HepG2 (cell line): ENCODE results near the gene RERE. TPM values are rescaled to one million over a fixed set of nuclear protein-coding genes. Genes with fewer than 3 reads are reported as not detected.

Experiments used
- ATAC-seq: fragments of 200-7000 bp; cut with Tn5 transposase; 3 replicates; pipeline ENCODE4 v1.9.1; 2020; ENCODE audit warnings: mild to moderate bottlenecking, moderate library complexity
- BruUV-seq: library from RNA; stranded (reverse); fragments of 400-500 nt; replicated peaks from 2 replicates; lab custom pipeline; 2021; lab: Mats Ljungman, UMichigan
- CTCF ChIA-PET: fragments of 300-600 bp; formaldehyde crosslinking; extraction: SDS; loops from one replicate; lab custom pipeline; 2021; ENCODE audit warnings: low total read pairs, inconsistent platforms, low intra/inter-chr PET ratio; lab: Yijun Ruan, JAX
- POLR2A ChIA-PET: fragments of 350-600 bp; sonication (Branson Sonifier 250); formaldehyde crosslinking; loops from one replicate; lab custom pipeline; 2020; ENCODE audit warnings: antibody characterized with exemption, inconsistent platforms; lab: Yijun Ruan, JAX
- DNase-seq: peaks from one replicate; pipeline ENCODE4 v3.0.0-alpha.2; 2015; ENCODE audit warnings: low spot score
- FAIRE-seq: peaks from 3 replicates; lab custom pipeline; 2011; peaks lifted over from hg19 to GRCh38; lab: Jason Lieb, UNC
- H2AFZ ChIP-seq: one replicate; pipeline ENCODE4 v1.6.1; 2011; ENCODE audit warnings: low read length, inconsistent platforms
- H3K27ac ChIP-seq: fragments of 300-600 bp; 3 replicates; pipeline ENCODE4 v1.8.0; 2011; ENCODE audit warnings: mixed run types, mild to moderate bottlenecking, mixed read lengths, low read length, inconsistent platforms; ENCODE audit not compliant: insufficient read depth; ENCODE audit errors: extremely low read length
- H3K27me3 ChIP-seq, 2 experiments: fragments of 200-600 bp in 1 of 2; 2 replicates in 1 of 2; 3 replicates in 1 of 2; pipeline versions ENCODE4 v1.6.0 to v1.8.0; 2011; ENCODE audit warnings: low read length in 2 of 2, mild to moderate bottlenecking in 2 of 2, moderate library complexity in 2 of 2, inconsistent platforms in 1 of 2; ENCODE audit not compliant: insufficient read depth in 2 of 2, control insufficient read depth in 1 of 2
- H3K36me3 ChIP-seq, 2 experiments: fragments of 200-600 bp in 1 of 2; replicated peaks in 1 of 2; 2 replicates in 1 of 2; 3 replicates in 1 of 2; pipeline versions ENCODE4 v1.5.1 to v1.8.0; 2011; ENCODE audit warnings: low read length in 2 of 2, inconsistent platforms in 1 of 2; ENCODE audit not compliant: insufficient read depth in 2 of 2, control insufficient read depth in 1 of 2
- H3K4me1 ChIP-seq: 2 replicates; pipeline ENCODE4 v1.5.1; 2012; ENCODE audit warnings: low read length, inconsistent platforms; ENCODE audit not compliant: insufficient read depth
- H3K4me2 ChIP-seq: 2 replicates; pipeline ENCODE4 v1.6.0; 2011; ENCODE audit warnings: low read depth, low read length, inconsistent platforms
- H3K4me3 ChIP-seq, 3 experiments: fragments of 200-600 bp in 1 of 3; sonication (generic), shearing (Covaris generic) in 1 of 3; replicated peaks in 1 of 3; 2 replicates each; pipeline ENCODE4 v1.5.1; 2011 to 2016; ENCODE audit warnings: low read length in 3 of 3, inconsistent platforms in 2 of 3, low read depth in 2 of 3, mild to moderate bottlenecking in 2 of 3, control low read depth in 1 of 3, mixed read lengths in 1 of 3; ENCODE audit not compliant: insufficient read depth in 1 of 3
- H3K79me2 ChIP-seq: one replicate; pipeline ENCODE4 v1.6.1; 2011; ENCODE audit warnings: low read length, inconsistent platforms; ENCODE audit not compliant: insufficient read depth
- H3K9ac ChIP-seq: 2 replicates; pipeline ENCODE4 v1.6.0; 2011; ENCODE audit warnings: mild to moderate bottlenecking, low read depth, low read length, inconsistent platforms; ENCODE audit not compliant: insufficient read depth
- H3K9me3 ChIP-seq: 2 replicates; pipeline ENCODE4 v1.5.1; 2012; ENCODE audit warnings: mild to moderate bottlenecking, low read length
- H4K20me1 ChIP-seq: 2 replicates; pipeline ENCODE4 v1.6.0; 2011; ENCODE audit warnings: inconsistent platforms, mild to moderate bottlenecking, low read length, moderate library complexity; ENCODE audit not compliant: insufficient read depth
- EED ChIP-seq: sonication (generic); formaldehyde crosslinking; IDR thresholded peaks from 2 replicates; pipeline ENCODE4 v1.5.0; 2020; ENCODE audit warnings: mild to moderate bottlenecking, missing genetic modification reagents
- NFKB2 ChIP-seq: sonication (generic); formaldehyde crosslinking; IDR thresholded peaks from 2 replicates; pipeline ENCODE4 v1.4.0; 2020; ENCODE audit warnings: missing genetic modification reagents, borderline replicate concordance
- POLR2A ChIP-seq, 2 experiments: IDR thresholded peaks; 2 replicates each; pipeline ENCODE4 v1.6.1; 2011; ENCODE audit warnings: low read depth in 2 of 2, low read length in 2 of 2, mild to moderate bottlenecking in 1 of 2, moderate library complexity in 1 of 2; ENCODE audit not compliant: insufficient read depth in 1 of 2
- THAP11 ChIP-seq: IDR thresholded peaks from 2 replicates; pipeline ENCODE4 v1.6.1; 2016; ENCODE audit warnings: missing biosample characterization, missing genetic modification reagents
- U2AF1 ChIP-seq: fragments of 200-400 bp; formaldehyde crosslinking; optimal IDR thresholded peaks from 2 replicates; pipeline ENCODE3; 2017; ENCODE audit warnings: mild to moderate bottlenecking, low read depth, low read length
- ZBTB42 ChIP-seq: sonication (generic); formaldehyde crosslinking; IDR thresholded peaks from 2 replicates; pipeline ENCODE4 v1.5.0; 2020; ENCODE audit warnings: mild to moderate bottlenecking, missing genetic modification reagents
- ZNF12 ChIP-seq: sonication (generic); formaldehyde crosslinking; IDR thresholded peaks from 2 replicates; pipeline ENCODE4 v1.5.0; 2020; ENCODE audit warnings: missing genetic modification reagents
- ZNF451 ChIP-seq: sonication (generic); formaldehyde crosslinking; IDR thresholded peaks from 2 replicates; pipeline ENCODE4 v1.5.0; 2020; ENCODE audit warnings: mild to moderate bottlenecking, missing genetic modification reagents
- ZNF556 ChIP-seq: sonication (generic); formaldehyde crosslinking; IDR thresholded peaks from 2 replicates; pipeline ENCODE4 v1.4.0; 2020; ENCODE audit warnings: mild to moderate bottlenecking, missing genetic modification reagents, borderline replicate concordance
- WGBS: methylation state at CpG from one replicate; pipeline ENCODE4 v1.1.6; 2017; ENCODE audit warnings: low lambda C conversion rate; 5-methylcytosine and 5-hydroxymethylcytosine counted together
- in situ Hi-C: cut with HindIII; loops from 2 replicates; pipeline ENCODE4 v1.10.0; 2017; ENCODE audit warnings: low pct_unique_long_range_greater_than_20kb; ENCODE audit not compliant: extremely low pct_ligation_motif_present
- intact Hi-C: fragments of 100-400 bp; cut with micrococcal nuclease; formaldehyde crosslinking; loops from one replicate; pipeline ENCODE4 v1.10.0; 2022; ENCODE audit not compliant: unreplicated experiment
- polyA plus RNA-seq, 8 experiments: library from polyadenylated mRNA; depleted of rRNA in 3 of 8; stranded (reverse) in 7 of 8; unstranded in 1 of 8; fragments of >200 nt; fragmentation: Illumina TruSeq in 4 of 8; extraction: Trizol in 4 of 8; gene quantifications; 2 replicates each; pipeline versions ENCODE4 v1.2.1 to v1.2.3, GENCODE V29; 2011 to 2016; ENCODE audit warnings: low read depth in 4 of 8, missing spikeins in 1 of 8, mixed read lengths in 1 of 8; ENCODE audit not compliant: insufficient read depth in 1 of 8
- total RNA-seq, 5 experiments: library from RNA; depleted of rRNA; stranded (reverse); fragments of >200 nt; fragmentation: Illumina TruSeq; extraction: Trizol; gene quantifications; 2 replicates each; pipeline ENCODE4 v1.2.3, GENCODE V29; 2016; ENCODE audit warnings: low read depth in 1 of 5
- TF ChIP-seq, protein P1 (sequence below): sonication (generic); formaldehyde crosslinking; conservative IDR thresholded peaks from 2 replicates; pipeline ENCODE4 v1.8.0; 2022; ENCODE audit warnings: mild to moderate bottlenecking, moderate library complexity, missing genetic modification reagents
- TF ChIP-seq, protein P2 (sequence below): sonication (generic); formaldehyde crosslinking; IDR thresholded peaks from 2 replicates; pipeline ENCODE4 v1.5.0; 2020; ENCODE audit warnings: missing genetic modification reagents
- TF ChIP-seq, protein P3 (sequence below): sonication (generic); formaldehyde crosslinking; IDR thresholded peaks from 2 replicates; pipeline ENCODE4 v1.8.0; 2022; ENCODE audit warnings: missing genetic modification reagents, mild to moderate bottlenecking, borderline replicate concordance

RERE gene
- total and polyA plus RNA-seq, 2 of the 13 experiments (the other 11 are each of a cell fraction or from before 2014, with no cell fraction given) = 18.3 to 21.9 TPM

DNA sequence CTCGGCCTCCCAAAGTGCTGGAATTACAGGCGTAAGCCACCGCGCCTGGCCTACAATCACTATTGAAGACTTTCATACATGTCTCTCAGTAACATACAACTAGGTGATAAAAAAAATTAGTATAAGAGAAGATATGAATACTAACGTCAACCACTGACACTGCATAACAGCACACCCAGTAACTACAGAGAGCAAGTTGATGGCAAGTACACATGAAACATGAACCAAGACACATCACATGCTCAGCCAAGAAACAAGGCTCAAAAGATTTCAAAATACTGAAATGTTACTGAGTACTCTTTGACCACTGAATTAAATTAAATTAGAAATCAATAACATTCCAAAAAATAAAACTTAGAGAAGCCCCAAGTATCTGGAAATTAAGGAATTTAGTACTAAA is 331.4 kb downstream of the RERE start:
- FAIRE-seq = no peak
- POLR2A ChIA-PET = no interaction called here

More for the DNA sequence above, 331.4 kb downstream of the RERE start:
- TF ChIP-seq, protein P1, sequence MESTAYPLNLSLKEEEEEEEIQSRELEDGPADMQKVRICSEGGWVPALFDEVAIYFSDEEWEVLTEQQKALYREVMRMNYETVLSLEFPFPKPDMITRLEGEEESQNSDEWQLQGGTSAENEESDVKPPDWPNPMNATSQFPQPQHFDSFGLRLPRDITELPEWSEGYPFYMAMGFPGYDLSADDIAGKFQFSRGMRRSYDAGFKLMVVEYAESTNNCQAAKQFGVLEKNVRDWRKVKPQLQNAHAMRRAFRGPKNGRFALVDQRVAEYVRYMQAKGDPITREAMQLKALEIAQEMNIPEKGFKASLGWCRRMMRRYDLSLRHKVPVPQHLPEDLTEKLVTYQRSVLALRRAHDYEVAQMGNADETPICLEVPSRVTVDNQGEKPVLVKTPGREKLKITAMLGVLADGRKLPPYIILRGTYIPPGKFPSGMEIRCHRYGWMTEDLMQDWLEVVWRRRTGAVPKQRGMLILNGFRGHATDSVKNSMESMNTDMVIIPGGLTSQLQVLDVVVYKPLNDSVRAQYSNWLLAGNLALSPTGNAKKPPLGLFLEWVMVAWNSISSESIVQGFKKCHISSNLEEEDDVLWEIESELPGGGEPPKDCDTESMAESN (CRISPR knock-in tag) = no peak
- TF ChIP-seq ZNF451 (CRISPR knock-in tag) (no peak), ZNF12 (no peak), ZNF556 (CRISPR knock-in tag) (no peak), NFKB2 (no peak), U2AF1 (no peak), THAP11 (CRISPR knock-in tag) (no peak), POLR2A (IDR thresholded peaks at IDR 0.05; ENCODE audit: insufficient read depth in 1 of 2, low read depth in 2 of 2, low read length in 2 of 2) (no peak), EED (no peak), ZBTB42 (CRISPR knock-in tag) (no peak)
- TF ChIP-seq, protein P2, sequence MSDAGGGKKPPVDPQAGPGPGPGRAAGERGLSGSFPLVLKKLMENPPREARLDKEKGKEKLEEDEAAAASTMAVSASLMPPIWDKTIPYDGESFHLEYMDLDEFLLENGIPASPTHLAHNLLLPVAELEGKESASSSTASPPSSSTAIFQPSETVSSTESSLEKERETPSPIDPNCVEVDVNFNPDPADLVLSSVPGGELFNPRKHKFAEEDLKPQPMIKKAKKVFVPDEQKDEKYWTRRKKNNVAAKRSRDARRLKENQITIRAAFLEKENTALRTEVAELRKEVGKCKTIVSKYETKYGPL (CRISPR knock-in tag) = no peak
- TF ChIP-seq, protein P3, sequence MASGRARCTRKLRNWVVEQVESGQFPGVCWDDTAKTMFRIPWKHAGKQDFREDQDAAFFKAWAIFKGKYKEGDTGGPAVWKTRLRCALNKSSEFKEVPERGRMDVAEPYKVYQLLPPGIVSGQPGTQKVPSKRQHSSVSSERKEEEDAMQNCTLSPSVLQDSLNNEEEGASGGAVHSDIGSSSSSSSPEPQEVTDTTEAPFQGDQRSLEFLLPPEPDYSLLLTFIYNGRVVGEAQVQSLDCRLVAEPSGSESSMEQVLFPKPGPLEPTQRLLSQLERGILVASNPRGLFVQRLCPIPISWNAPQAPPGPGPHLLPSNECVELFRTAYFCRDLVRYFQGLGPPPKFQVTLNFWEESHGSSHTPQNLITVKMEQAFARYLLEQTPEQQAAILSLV (CRISPR knock-in tag) = no peak
- CTCF ChIA-PET = no interaction called here
- no peaks in the 10 kb centered on the region for H3K27me3 ChIP-seq
- peaks cover 28% of the 10 kb centered on the region for H3K79me2 ChIP-seq
- H3K36me3 ChIP-seq = peaks cover 2 to 10% of the 10 kb centered on the region in 2 experiments; a peak in 4 of 5 replicates
- no peak overlapping the region for H3K4me3 ChIP-seq
- no peak overlapping the region for H3K27ac ChIP-seq
- 99% methylated on average over 5 of the region's 5 CpGs for WGBS
- DNase-seq = no peak
- no peaks in the 10 kb centered on the region for H3K9me3 ChIP-seq
- no peak for ATAC-seq
- peaks cover 9% of the 10 kb centered on the region; the same call in 1 of the 2 replicates for H3K4me1 ChIP-seq
- peaks cover 17% of the 10 kb centered on the region; the same call in 1 of the 2 replicates for H4K20me1 ChIP-seq
- no peak overlapping the region for H3K4me2 ChIP-seq
- no peak overlapping the region for H2AFZ ChIP-seq
- no TSS peak for BruUV-seq
- in situ Hi-C loops = no loop called here
- intact Hi-C loops = no loop called here
- H3K9ac ChIP-seq = no peak overlapping the region
